B cell (primary cell): ENCODE results near the gene CFAP61. TPM values are rescaled to one million over a fixed set of nuclear protein-coding genes. Genes with fewer than 3 reads are reported as not detected.

Source experiments
- ATAC-seq: fragments of 200-7000 bp; cut with Tn5 transposase; one replicate; pipeline ENCODE4 v1.10.0; 2021; ENCODE audit warnings: low read depth, mild to moderate bottlenecking, moderate number of reproducible peaks, moderate library complexity
- CTCF ChIA-PET: fragments of 350-600 bp; sonication (Branson Sonifier 250); formaldehyde crosslinking; loops from one replicate; lab custom pipeline; 2021; ENCODE audit warnings: antibody characterized with exemption, inconsistent platforms; lab: Charles Lee
- POLR2A ChIA-PET: fragments of 350-600 bp; sonication (Branson Sonifier 250); formaldehyde crosslinking; loops from one replicate; lab custom pipeline; 2021; ENCODE audit warnings: antibody characterized with exemption; lab: Charles Lee
- DNase-seq: peaks from one replicate; pipeline ENCODE4 v3.0.0; 2013
- H2AFZ ChIP-seq: 2 replicates; pipeline ENCODE4 v1.6.1; 2012; ENCODE audit warnings: mild to moderate bottlenecking, low read depth, low read length; ENCODE audit not compliant: insufficient read depth, poor library complexity, severe bottlenecking
- H3K27ac ChIP-seq, 2 donors: 1 replicate in 1 of 2; 2 replicates in 1 of 2; pipeline ENCODE4 v1.5.1; 2012 to 2013; ENCODE audit warnings: low read length in 2 of 2, mild to moderate bottlenecking in 2 of 2, moderate library complexity in 1 of 2
- H3K27me3 ChIP-seq, 4 experiments: fragments of 200-600 bp in 1 of 4; sonication (generic) in 1 of 4; replicated peaks in 1 of 4; 1 replicate in 2 of 4; 2 replicates in 2 of 4; pipeline versions ENCODE4 v1.6.1 to v1.7.0; 2013 to 2016; ENCODE audit warnings: low read length in 3 of 4, mild to moderate bottlenecking in 2 of 4, mixed read lengths in 1 of 4, moderate library complexity in 1 of 4; ENCODE audit not compliant: insufficient read depth in 4 of 4, control insufficient read depth in 3 of 4; ENCODE audit errors: control extremely low read depth in 1 of 4
- H3K36me3 ChIP-seq, 2 experiments: replicated peaks in 1 of 2; 1 replicate in 1 of 2; 2 replicates in 1 of 2; pipeline versions ENCODE4 v1.6.1 to v1.7.1; 2013; ENCODE audit warnings: low read length in 1 of 2; ENCODE audit not compliant: insufficient read depth in 2 of 2, control insufficient read depth in 1 of 2; ENCODE audit errors: control extremely low read depth in 1 of 2, extremely low read depth in 1 of 2
- H3K4me1 ChIP-seq, 2 donors: fragments of 200-600 bp in 1 of 2; sonication (generic) in 1 of 2; 1 replicate in 1 of 2; 2 replicates in 1 of 2; pipeline versions ENCODE4 v1.5.1 to v1.6.1; 2013 to 2017; ENCODE audit warnings: low read length in 2 of 2; ENCODE audit not compliant: control insufficient read depth in 2 of 2, insufficient read depth in 2 of 2
- H3K4me2 ChIP-seq: replicated peaks from 2 replicates; pipeline ENCODE3; 2012; ENCODE audit warnings: mild to moderate bottlenecking, low read depth, low read length; ENCODE audit not compliant: poor library complexity, severe bottlenecking
- H3K4me3 ChIP-seq, 5 experiments: fragments of 200-600 bp in 1 of 5; sonication (generic) in 1 of 5; 1 replicate in 3 of 5; 2 replicates in 2 of 5; pipeline versions ENCODE4 v1.5.1 to v1.7.0; 2011 to 2016; ENCODE audit warnings: low read length in 4 of 5, mild to moderate bottlenecking in 4 of 5, low read depth in 2 of 5, control low read depth in 1 of 5, moderate library complexity in 1 of 5; ENCODE audit not compliant: insufficient read depth in 1 of 5; ENCODE audit errors: control extremely low read depth in 1 of 5, extremely low read depth in 1 of 5
- H3K79me2 ChIP-seq: fragments of 200-600 bp; sonication (generic); one replicate; pipeline ENCODE4 v1.6.0; 2016; ENCODE audit warnings: low read length; ENCODE audit not compliant: control insufficient read depth, insufficient read depth
- H3K9ac ChIP-seq: fragments of 200-600 bp; sonication (generic); 2 replicates; pipeline ENCODE4 v1.6.1; 2017; ENCODE audit warnings: mild to moderate bottlenecking, low read length, moderate library complexity
- H3K9me3 ChIP-seq, 3 donors: one replicate each; pipeline versions ENCODE4 v1.6.1 to v1.7.1; 2013; ENCODE audit warnings: low read length in 2 of 3; ENCODE audit not compliant: control insufficient read depth in 2 of 3, insufficient read depth in 1 of 3; ENCODE audit errors: control extremely low read depth in 1 of 3
- H4K20me1 ChIP-seq: 2 replicates; pipeline ENCODE4 v1.6.0; 2012; ENCODE audit warnings: mild to moderate bottlenecking, low read length; ENCODE audit not compliant: insufficient read depth, control insufficient read depth, poor library complexity, severe bottlenecking
- H3K27ac Mint-ChIP-seq: one replicate; pipeline ENCODE4 v1.8.0; 2021; ENCODE audit warnings: mixed read lengths
- H3K27me3 Mint-ChIP-seq: one replicate; pipeline ENCODE4 v1.8.0; 2021; ENCODE audit warnings: mixed read lengths
- H3K4me1 Mint-ChIP-seq: one replicate; pipeline ENCODE4 v1.8.0; 2021; ENCODE audit warnings: mixed read lengths
- H3K4me3 Mint-ChIP-seq: one replicate; pipeline ENCODE4 v1.8.0; 2021; ENCODE audit warnings: mixed read lengths
- H3K9me3 Mint-ChIP-seq: one replicate; pipeline ENCODE4 v1.8.0; 2022; ENCODE audit warnings: mixed read lengths; ENCODE audit not compliant: insufficient read depth
- CTCF ChIP-seq: fragments of 200-600 bp; IDR thresholded peaks from one replicate; pipeline ENCODE4 v1.8.0; 2022; ENCODE audit warnings: antibody characterized with exemption, mild to moderate bottlenecking
- EZH2 ChIP-seq: IDR thresholded peaks from 2 replicates; pipeline ENCODE4 v1.6.1; 2012; ENCODE audit warnings: borderline replicate concordance, low read depth, mild to moderate bottlenecking, moderate library complexity, low read length; ENCODE audit not compliant: insufficient read depth, poor library complexity, severe bottlenecking
- WGBS: methylation state at CpG from one replicate; pipeline ENCODE4 v1.1.5; 2013; ENCODE audit warnings: missing lambda C conversion rate; ENCODE audit not compliant: insufficient coverage; 5-methylcytosine and 5-hydroxymethylcytosine counted together
- intact Hi-C: fragments of 100-400 bp; cut with micrococcal nuclease; formaldehyde crosslinking; loops from one replicate; pipeline ENCODE4 v1.10.0; 2022
- polyA plus RNA-seq: library from polyadenylated mRNA; depleted of rRNA; stranded (reverse); fragments of >200 nt; gene quantifications from 2 replicates; pipeline ENCODE4 v1.2.3, GENCODE V29; 2012
- total RNA-seq, 2 donors: library from RNA; stranded (reverse); fragments of 120-200 nt in 1 of 2; gene quantifications; 1 replicate in 1 of 2; 2 replicates in 1 of 2; pipeline versions ENCODE4 v1.2.3 to v1.2.4, GENCODE V29; 2013 to 2022

CFAP61 gene
- total and polyA plus RNA-seq, 2 donors (not counting 1 experiment from before 2014, with no cell fraction given) = not detected

GRCh38 chr20:20212675-20213096 lies 160.4 kb downstream of the CFAP61 start:
- intact Hi-C loops = no loop called here
- Histone ChIP-seq H2AFZ (no peak overlapping the region), H4K20me1 (no peaks in the 10 kb centered on the region), H3K4me3 (no peak overlapping the region), H3K36me3 (no peaks in the 10 kb centered on the region), H3K79me2 (no peaks in the 10 kb centered on the region), H3K27me3 (no peaks in the 10 kb centered on the region), H3K9ac (no peak overlapping the region), H3K4me1 (no peaks in the 10 kb centered on the region), H3K4me2 (no peak overlapping the region), H3K9me3 (no peaks in the 10 kb centered on the region), H3K27ac (no peak overlapping the region)
- Mint-ChIP-seq H3K27ac (no peak overlapping the region), H3K4me1 (no peaks in the 10 kb centered on the region), H3K4me3 (no peak overlapping the region), H3K9me3 (no peaks in the 10 kb centered on the region), H3K27me3 (peaks cover 6% of the 10 kb centered on the region)
- no peak for TF ChIP-seq CTCF
- 90% methylated on average over 5 of the region's 5 CpGs for WGBS
- DNase-seq (no peak), ATAC-seq (no peak)
- ChIA-PET CTCF (no interaction called here), POLR2A (no interaction called here)

GRCh38 chr20:20213526-20214121 lies 161.3 kb downstream of the CFAP61 start:
- Histone ChIP-seq H2AFZ (no peak overlapping the region), H3K79me2 (no peaks in the 10 kb centered on the region), H4K20me1 (no peaks in the 10 kb centered on the region), H3K36me3 (no peaks in the 10 kb centered on the region), H3K27ac (no peak overlapping the region), H3K9ac (no peak overlapping the region), H3K27me3 (no peaks in the 10 kb centered on the region), H3K9me3 (peaks cover 0 to under 1% (median 0%) of the 10 kb centered on the region in 3 donors), H3K4me2 (no peak overlapping the region), H3K4me3 (no peak overlapping the region), H3K4me1 (no peaks in the 10 kb centered on the region)
- Mint-ChIP-seq H3K27ac (no peak overlapping the region), H3K4me3 (no peak overlapping the region), H3K9me3 (peaks cover 4% of the 10 kb centered on the region), H3K4me1 (no peaks in the 10 kb centered on the region), H3K27me3 (peaks cover 9% of the 10 kb centered on the region)
- CTCF ChIA-PET = no interaction called here
- TF ChIP-seq CTCF (no peak), EZH2 (no peak)
- 100% methylated on average over 1 of the region's 5 CpGs for WGBS
- POLR2A ChIA-PET = no interaction called here
- intact Hi-C loops = no loop called here
- DNase-seq (no peak), ATAC-seq (no peak)
